ENCODE data around the gene GNG2. TPM values are rescaled to one million over a fixed set of nuclear protein-coding genes. Genes with fewer than 3 reads are reported as not detected.

The GNG2 gene
- total and polyA plus RNA-seq, 9 of the 15 experiments (the other 6 are each of a cell fraction or from before 2014, with no cell fraction given), result 0.18 TPM; not detected in 8

DNA sequence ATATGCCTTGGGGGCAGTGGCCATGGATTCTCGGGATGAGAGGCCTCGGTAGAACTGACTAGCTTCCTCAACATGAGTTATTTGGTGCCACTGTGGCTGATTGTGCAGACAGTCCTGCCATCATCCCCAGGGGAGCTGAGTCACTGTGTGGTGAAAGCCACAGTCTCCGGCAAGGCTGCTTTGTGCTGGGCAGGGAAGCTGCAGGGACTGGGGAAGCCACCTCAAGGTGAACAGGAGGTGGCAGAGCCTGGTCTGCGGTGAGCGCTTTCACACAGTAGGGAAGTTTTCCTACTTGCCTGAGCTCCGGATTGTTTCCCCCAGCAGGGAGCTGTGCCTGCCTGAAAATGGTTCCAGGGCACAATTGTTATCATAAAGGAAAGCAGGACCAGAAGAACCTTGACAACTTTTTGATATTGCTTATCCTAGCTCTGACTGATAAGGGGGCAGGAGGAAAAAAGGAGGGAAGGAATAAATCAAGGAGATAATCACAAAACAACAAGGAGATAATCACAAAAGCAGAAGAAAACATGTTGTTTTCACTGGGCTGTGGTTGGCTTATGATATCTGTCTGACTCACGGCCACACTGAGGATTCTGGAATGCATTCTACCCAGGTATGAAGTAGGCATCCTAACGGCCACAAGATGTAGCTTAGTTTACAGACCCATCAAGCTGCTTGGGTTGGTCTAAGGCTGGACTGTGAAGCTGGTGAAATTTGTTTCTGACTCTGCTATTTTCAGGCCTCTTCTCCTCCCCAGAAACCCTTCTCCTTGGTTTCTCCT, 32.2 kb upstream of the GNG2 start:
- Histone ChIP-seq H4K20me1 (replicated peaks; ENCODE audit: control insufficient read depth, insufficient read depth, low read length) (no peaks in the 10 kb centered on the region), H3K4me2 (ENCODE audit: insufficient read depth, low read length) (no peak overlapping the region), H3K4me3 (no peak overlapping the region), H3K27me3 (ENCODE audit: control insufficient read depth in 2 of 2, insufficient read depth in 2 of 2, low read length in 2 of 2) (no peaks in the 10 kb centered on the region), H3K9me1 (ENCODE audit: control insufficient read depth, insufficient read depth, low read length) (no peaks in the 10 kb centered on the region), H2AFZ (ENCODE audit: low read depth, low read length) (no peak overlapping the region), H3K4me1 (replicated peaks in 1 of 2; ENCODE audit: control insufficient read depth in 2 of 2, insufficient read depth in 2 of 2, low read length in 2 of 2) (no peaks in the 10 kb centered on the region), H3K36me3 (ENCODE audit: control insufficient read depth, insufficient read depth, low read length) (no peaks in the 10 kb centered on the region), H3K79me2 (ENCODE audit: control insufficient read depth, insufficient read depth, low read length) (no peaks in the 10 kb centered on the region), H3K9ac (ENCODE audit: insufficient read depth in 1 of 2, low read depth in 2 of 2, low read length in 2 of 2) (no peak overlapping the region), H3K27ac (ENCODE audit: extremely low read depth, low read depth, low read length) (no peak overlapping the region), H3K9me3 (replicated peaks; ENCODE audit: control insufficient read depth, insufficient read depth, low read depth, low read length) (no peaks in the 10 kb centered on the region)
- in situ Hi-C loops (cut with MboI), result no loop called here
- POLR2A ChIA-PET, result interaction anchor here (0.5 kb wide), 1 partner anchor 219 kb away, joined by 3 read pairs; no protein-coding TSS in a partner anchor
- intact Hi-C loops (cut with micrococcal nuclease), result no loop called here
- DNase-seq (ENCODE audit: extremely low read depth in 1 of 4, low spot score in 3 of 4) (no peak), FAIRE-seq (no peak), ATAC-seq (no peak)
- WGBS (ENCODE audit: insufficient coverage, low coverage, missing lambda C conversion rate), result 1% methylated on average over 8 of the region's 8 CpGs
- no TSS peak for BruUV-seq (replicated peaks)
- CTCF ChIA-PET (ENCODE audit: low intra/inter-chr PET ratio), result no interaction called here
- TF ChIP-seq POLR3A (IDR thresholded peaks at IDR 0.05; ENCODE audit: borderline replicate concordance, extremely low read depth, insufficient read depth, insufficient read length), result no peak
- no peak for TF ChIP-seq ZBTB1 (CRISPR knock-in tag; IDR thresholded peaks at IDR 0.05; ENCODE audit: borderline replicate concordance, low read depth)
- TF ChIP-seq, protein P1, sequence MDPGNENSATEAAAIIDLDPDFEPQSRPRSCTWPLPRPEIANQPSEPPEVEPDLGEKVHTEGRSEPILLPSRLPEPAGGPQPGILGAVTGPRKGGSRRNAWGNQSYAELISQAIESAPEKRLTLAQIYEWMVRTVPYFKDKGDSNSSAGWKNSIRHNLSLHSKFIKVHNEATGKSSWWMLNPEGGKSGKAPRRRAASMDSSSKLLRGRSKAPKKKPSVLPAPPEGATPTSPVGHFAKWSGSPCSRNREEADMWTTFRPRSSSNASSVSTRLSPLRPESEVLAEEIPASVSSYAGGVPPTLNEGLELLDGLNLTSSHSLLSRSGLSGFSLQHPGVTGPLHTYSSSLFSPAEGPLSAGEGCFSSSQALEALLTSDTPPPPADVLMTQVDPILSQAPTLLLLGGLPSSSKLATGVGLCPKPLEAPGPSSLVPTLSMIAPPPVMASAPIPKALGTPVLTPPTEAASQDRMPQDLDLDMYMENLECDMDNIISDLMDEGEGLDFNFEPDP (CRISPR knock-in tag; IDR thresholded peaks at IDR 0.05), result no peak
- TF ChIP-seq, protein P2, sequence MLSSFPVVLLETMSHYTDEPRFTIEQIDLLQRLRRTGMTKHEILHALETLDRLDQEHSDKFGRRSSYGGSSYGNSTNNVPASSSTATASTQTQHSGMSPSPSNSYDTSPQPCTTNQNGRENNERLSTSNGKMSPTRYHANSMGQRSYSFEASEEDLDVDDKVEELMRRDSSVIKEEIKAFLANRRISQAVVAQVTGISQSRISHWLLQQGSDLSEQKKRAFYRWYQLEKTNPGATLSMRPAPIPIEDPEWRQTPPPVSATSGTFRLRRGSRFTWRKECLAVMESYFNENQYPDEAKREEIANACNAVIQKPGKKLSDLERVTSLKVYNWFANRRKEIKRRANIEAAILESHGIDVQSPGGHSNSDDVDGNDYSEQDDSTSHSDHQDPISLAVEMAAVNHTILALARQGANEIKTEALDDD (IDR thresholded peaks at IDR 0.05), result no peak
- no peak for TF ChIP-seq SAP30 (IDR thresholded peaks at IDR 0.05; ENCODE audit: borderline replicate concordance, insufficient read depth, low read depth, low read length, poor library complexity, severe bottlenecking)
- no peak for TF ChIP-seq ZNF551 (CRISPR knock-in tag; IDR thresholded peaks at IDR 0.05)
- no peak for TF ChIP-seq ZKSCAN3 (CRISPR knock-in tag; IDR thresholded peaks at IDR 0.05)
- no peak for TF ChIP-seq CCAR2 (IDR thresholded peaks at IDR 0.05; ENCODE audit: low read depth, low read length)
- TF ChIP-seq SRSF3 (IDR thresholded peaks at IDR 0.05; ENCODE audit: insufficient read depth, low read length), result no peak
- TF ChIP-seq EHMT2 (IDR thresholded peaks at IDR 0.05), result no peak
- TF ChIP-seq TRIM24 (IDR thresholded peaks at IDR 0.05), result no peak
- no peak for TF ChIP-seq ZNF764 (CRISPR knock-in tag; IDR thresholded peaks at IDR 0.05; ENCODE audit: low read depth)
- TF ChIP-seq ZNF717 (CRISPR knock-in tag; IDR thresholded peaks at IDR 0.05), result no peak
- TF ChIP-seq, protein P3, sequence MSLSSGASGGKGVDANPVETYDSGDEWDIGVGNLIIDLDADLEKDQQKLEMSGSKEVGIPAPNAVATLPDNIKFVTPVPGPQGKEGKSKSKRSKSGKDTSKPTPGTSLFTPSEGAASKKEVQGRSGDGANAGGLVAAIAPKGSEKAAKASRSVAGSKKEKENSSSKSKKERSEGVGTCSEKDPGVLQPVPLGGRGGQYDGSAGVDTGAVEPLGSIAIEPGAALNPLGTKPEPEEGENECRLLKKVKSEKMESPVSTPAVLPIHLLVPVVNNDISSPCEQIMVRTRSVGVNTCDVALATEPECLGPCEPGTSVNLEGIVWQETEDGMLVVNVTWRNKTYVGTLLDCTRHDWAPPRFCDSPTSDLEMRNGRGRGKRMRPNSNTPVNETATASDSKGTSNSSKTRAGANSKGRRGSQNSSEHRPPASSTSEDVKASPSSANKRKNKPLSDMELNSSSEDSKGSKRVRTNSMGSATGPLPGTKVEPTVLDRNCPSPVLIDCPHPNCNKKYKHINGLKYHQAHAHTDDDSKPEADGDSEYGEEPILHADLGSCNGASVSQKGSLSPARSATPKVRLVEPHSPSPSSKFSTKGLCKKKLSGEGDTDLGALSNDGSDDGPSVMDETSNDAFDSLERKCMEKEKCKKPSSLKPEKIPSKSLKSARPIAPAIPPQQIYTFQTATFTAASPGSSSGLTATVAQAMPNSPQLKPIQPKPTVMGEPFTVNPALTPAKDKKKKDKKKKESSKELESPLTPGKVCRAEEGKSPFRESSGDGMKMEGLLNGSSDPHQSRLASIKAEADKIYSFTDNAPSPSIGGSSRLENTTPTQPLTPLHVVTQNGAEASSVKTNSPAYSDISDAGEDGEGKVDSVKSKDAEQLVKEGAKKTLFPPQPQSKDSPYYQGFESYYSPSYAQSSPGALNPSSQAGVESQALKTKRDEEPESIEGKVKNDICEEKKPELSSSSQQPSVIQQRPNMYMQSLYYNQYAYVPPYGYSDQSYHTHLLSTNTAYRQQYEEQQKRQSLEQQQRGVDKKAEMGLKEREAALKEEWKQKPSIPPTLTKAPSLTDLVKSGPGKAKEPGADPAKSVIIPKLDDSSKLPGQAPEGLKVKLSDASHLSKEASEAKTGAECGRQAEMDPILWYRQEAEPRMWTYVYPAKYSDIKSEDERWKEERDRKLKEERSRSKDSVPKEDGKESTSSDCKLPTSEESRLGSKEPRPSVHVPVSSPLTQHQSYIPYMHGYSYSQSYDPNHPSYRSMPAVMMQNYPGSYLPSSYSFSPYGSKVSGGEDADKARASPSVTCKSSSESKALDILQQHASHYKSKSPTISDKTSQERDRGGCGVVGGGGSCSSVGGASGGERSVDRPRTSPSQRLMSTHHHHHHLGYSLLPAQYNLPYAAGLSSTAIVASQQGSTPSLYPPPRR (CRISPR knock-in tag; IDR thresholded peaks at IDR 0.05; ENCODE audit: borderline replicate concordance), result no peak
- no peak for TF ChIP-seq PCBP1 (IDR thresholded peaks at IDR 0.05; ENCODE audit: low read depth, low read length, poor library complexity, severe bottlenecking)
